Hematopoietic multipotent progenitor cell (in vitro differentiated cells): ENCODE data around the gene DCAF17. TPM values are rescaled to one million over a fixed set of nuclear protein-coding genes. Genes with fewer than 3 reads are reported as not detected.

Experiments used
- DNase-seq, 3 donors: peaks; one replicate each; pipeline ENCODE4 v3.0.0-alpha.2; 2011 to 2015; ENCODE audit warnings: low read depth in 2 of 3, low spot score in 2 of 3
- total RNA-seq: library from RNA; depleted of rRNA; stranded (reverse); fragments of >200 nt; gene quantifications from one replicate; pipeline ENCODE4 v1.2.3, GENCODE V29; 2012

The DCAF17 gene
- total RNA-seq = 14.8 TPM

- DNase-seq = peak; percentile 84 to 97 (median 97)
Observed at GRCh38 chr2:171434013-171434989, at the start of gene DCAF17. Gene DCAF17, plus strand, starts transcription at chr2:171434226. Its CDS starts 352 bp downstream, at chr2:171434578.

- no peak for DNase-seq
Observed at GRCh38 chr2:171386627-171387026, 47.4 kb upstream of the DCAF17 start.

DNA sequence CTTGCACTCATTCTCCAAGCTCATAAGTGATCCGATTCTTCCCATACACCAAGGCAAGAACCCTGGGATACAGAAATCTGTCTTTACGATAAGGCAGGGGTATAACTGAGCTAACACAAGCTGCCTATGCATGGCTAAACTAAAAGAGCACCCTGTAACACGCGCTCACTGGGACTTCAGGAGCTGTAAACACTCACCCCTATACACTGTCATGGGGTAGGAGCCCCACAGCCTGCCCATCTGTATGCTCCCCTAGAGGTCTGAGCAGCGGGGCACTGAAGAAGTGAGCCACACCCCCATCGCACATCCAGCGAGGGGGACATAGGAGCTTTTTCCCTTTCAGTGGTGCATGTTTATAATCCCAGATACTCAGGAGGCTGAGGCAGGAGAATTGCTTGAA lies 47.0 kb upstream of the DCAF17 start:
- no peak for DNase-seq

- DNase-seq = no peak
Observed at GRCh38 chr2:171389325-171389724, 44.7 kb upstream of the DCAF17 start.

DNA sequence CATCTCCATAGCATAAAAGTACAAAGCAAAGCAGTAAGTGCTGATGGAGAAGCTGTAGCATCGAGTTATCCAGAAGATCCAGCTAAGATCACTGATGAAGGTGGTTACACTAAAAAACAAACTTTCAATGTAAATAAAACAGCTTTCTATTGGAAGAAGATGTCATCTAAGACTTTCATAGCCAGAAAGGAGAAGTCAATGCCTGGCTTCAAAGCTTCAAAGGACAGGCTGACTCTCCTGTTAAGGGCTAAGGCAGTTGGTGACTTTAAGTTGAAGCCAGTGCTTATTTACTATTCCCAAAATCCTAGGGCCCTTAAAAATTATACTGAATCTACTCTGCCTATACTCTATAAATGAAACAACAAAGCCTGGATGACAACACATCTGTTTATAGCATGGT lies 44.2 kb upstream of the DCAF17 start:
- DNase-seq = no peak

- DNase-seq = no peak
Observed at GRCh38 chr2:171390941-171391516, 43.0 kb upstream of the DCAF17 start.

DNA sequence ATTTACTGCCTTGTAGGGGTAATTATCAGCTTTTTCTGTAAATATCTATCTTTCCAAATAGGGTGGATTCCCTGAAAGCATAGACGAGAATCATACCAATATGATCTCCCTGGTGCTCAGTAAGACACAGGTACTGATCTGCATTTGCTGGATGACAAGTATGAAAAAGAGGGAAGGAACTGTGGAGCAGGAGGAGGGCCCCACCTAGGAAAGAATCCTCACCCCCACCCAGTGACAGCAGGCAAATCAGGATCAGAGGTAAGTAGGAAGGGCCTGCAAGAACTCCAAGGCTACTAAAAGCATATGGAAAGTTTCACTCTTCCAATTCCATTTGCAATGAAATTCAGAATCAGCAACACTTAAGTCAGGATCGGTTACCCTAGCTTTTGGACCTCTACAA lies 42.5 kb upstream of the DCAF17 start:
- no peak for DNase-seq

DNA sequence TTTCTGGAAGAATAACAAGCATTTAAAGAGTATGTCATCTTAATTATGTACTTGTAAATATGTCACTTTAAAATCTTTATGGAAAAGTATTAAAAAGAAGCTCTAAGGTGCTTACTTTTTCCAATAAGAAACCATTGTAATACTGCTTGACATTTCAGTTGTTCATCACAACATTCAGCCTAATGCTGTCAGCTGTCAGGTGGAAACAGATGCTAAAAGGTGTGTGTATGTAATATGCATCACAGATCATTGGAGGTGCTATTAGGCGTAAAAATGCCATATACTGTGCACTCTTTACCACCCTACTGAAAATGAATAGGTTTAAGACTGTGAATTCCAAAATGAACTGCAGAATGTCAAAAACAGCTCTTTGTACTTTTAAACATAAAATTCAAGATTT lies 40.5 kb upstream of the DCAF17 start:
- no peak for DNase-seq

GRCh38 chr2:171394164-171394740 lies 39.8 kb upstream of the DCAF17 start:
- DNase-seq = no peak

DNA sequence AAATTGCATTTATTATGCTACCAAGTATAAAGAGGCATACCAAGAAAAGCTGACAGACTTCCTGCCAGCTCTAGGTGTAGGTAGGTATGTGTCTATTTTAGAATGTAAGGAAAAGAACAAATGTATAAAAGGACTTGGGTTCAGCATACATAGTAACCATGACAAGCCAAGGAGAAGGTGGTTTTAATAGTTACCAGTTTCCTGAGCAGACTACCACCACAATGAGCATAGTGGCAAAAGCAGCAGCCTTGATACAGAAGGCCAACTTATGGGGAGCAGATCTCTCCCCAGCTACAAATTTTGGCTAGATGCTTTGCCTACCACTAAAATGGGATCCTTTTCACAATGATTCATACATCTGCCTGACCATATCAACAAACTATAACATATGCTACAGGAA lies 34.7 kb upstream of the DCAF17 start:
- DNase-seq = peak in 1 of 3 donors; percentile 34

- no peak for DNase-seq
Observed at GRCh38 chr2:171400395-171400794, 33.6 kb upstream of the DCAF17 start.

GRCh38 chr2:171401947-171402346 lies 32.1 kb upstream of the DCAF17 start:
- no peak for DNase-seq

DNA sequence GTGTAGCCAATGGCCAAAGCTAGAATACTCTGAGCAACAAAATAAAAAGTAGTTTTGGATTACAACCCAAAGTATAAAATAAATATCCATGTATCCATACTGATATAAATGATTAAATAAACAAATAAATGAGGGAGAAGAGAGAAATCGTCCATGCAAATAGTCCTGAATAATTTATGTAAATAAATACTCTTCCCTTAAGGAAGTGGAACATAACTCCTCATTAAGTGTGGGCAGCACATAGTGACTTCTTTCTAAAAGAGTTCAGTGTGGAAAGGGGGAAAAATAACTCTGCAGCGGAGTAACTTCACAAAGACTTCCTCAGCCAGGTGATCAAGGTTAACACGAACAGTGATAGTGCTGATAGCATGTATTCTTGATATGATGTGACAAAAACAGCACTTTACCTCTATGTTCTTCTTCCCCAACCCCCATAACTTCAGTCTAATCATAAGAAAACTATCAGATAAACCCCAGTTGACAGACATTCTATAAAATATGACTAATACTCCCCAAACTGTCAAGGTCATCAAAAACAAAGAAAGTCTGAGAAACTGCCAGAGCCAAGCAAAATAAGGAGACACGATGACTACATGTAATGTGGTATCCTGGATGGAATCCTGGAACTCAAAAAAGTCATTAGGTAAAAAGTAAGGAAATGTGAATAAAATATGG lies 31.0 kb upstream of the DCAF17 start:
- DNase-seq = no peak

DNA sequence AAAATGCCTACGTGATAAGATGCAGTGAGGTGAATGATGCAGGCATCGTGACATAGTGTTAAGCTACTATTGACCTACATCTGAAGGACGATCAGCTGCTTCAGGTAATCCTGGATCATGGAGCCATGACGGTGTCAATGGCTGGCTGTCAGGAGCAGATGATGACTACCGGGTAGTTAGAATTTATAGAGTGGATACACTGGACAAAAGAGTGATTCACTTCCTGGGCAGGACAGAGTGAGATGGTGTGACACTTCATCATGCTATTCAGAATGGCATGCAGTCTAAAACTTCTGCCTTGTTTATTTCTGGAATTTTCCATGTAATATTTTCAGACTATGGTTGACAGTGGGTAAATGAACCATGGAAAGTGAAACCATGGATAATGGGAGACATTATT lies 29.8 kb upstream of the DCAF17 start:
- no peak for DNase-seq

- no peak for DNase-seq
Observed at GRCh38 chr2:171404719-171405118, 29.3 kb upstream of the DCAF17 start.

GRCh38 chr2:171405546-171405945 lies 28.5 kb upstream of the DCAF17 start:
- peak in 1 of 3 donors; percentile 14 for DNase-seq

GRCh38 chr2:171406044-171406443 lies 28.0 kb upstream of the DCAF17 start:
- DNase-seq = peak in 2 of 3 donors; percentile 51 to 82

DNA sequence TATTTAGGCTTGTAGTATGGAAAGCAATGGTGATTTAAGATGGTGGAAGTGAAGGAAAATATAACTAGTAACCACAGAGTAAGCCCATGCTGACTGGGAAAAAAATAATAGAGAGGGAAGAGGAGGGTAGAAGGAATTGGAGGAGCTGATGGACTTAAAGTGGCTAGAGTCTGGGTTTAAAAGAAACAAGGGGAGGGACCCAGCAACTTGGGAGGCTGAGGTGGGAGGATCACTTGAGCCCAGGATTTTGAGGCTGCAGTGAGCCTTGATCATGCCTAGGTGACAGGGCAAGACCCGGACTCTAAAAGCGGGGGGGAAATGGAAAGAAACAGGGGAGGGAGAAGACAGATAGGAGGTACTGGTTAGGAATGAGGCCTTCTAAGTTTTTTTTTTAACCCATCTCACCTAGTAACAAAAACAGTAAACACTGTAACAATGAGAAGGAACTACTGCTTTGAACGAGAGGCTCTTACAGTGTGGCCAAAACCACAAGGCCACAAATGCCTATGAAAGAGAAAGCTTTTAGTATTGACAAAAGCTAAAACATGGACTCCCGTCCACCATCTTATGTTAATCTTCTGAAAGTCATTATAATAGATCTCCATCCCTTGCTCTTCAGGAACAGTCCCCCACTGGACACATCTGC lies 26.9 kb upstream of the DCAF17 start:
- DNase-seq = peak in 2 of 3 donors; percentile 66 to 89

DNA sequence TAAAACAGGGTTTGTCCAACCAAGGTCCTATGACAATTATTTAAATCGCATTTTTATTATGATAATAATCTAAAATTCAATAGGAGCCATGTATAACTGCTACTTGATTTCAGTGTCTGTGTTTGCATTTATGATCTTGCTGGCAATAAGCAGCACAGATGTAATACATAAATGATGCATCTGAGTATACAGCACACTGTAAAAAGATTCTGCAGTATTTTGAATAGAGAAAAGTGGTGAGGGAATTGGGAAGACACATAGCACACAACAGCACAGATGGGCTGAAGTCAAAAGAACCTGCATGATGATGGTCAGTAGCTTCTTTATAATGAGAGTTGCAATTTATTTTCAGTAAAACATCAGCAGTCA lies 26.4 kb upstream of the DCAF17 start:
- DNase-seq = no peak

DNA sequence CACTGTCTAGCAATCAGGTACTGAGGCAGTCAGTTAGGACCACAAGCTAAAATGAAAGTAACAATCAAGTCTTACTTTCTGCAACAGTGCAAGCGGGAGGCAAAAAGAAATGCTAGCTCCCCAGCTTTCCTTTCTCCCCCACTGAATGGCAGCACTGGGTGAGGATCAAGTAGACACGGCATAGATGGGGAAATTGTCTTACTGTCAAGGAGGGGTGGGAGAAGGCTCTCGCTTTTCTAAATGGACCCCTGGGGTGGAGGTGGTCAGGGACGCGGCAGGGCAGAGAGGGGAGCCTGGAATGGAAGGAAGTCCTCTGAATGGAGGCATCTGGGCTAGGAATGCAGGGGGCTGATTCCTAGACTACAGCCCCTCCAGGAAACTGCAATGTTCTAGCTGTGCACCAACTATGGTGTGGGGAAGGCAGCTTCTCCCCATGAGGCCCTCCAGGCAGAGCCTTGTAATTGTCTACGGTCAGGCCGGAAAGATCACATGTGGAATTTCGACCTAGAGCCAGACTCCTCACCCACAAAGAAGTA lies 24.5 kb upstream of the DCAF17 start:
- DNase-seq = peak in 1 of 3 donors; percentile 56
